Endothelial cell of umbilical vein (primary cell): ENCODE measurements around the gene TEX19. TPM values are rescaled to one million over a fixed set of nuclear protein-coding genes. Genes with fewer than 3 reads are reported as not detected.

Experiments
- BruUV-seq: library from RNA; stranded (reverse); fragments of 400-500 nt; replicated peaks from 2 replicates; lab custom pipeline; 2021; lab: Mats Ljungman, UMichigan
- CTCF ChIA-PET: fragments of 300-600, 350-600 bp; sonication (Branson Sonifier 250); formaldehyde crosslinking; loops from one replicate; lab custom pipeline; 2021; ENCODE audit warnings: antibody characterized with exemption, inconsistent platforms; lab: Charles Lee
- POLR2A ChIA-PET: fragments of 300-600, 350-600 bp; sonication (Branson Sonifier 250); formaldehyde crosslinking; loops from one replicate; lab custom pipeline; 2021; ENCODE audit warnings: antibody characterized with exemption, inconsistent platforms; lab: Charles Lee
- DNase-seq: peaks from one replicate; pipeline ENCODE4 v3.0.0-alpha.2; 2011; ENCODE audit warnings: low read depth, low spot score
- FAIRE-seq: peaks from 2 replicates; lab custom pipeline; 2011; peaks lifted over from hg19 to GRCh38; lab: Jason Lieb, UNC
- H2AFZ ChIP-seq: 2 replicates; pipeline ENCODE4 v1.6.0; 2012; ENCODE audit warnings: low read depth, low read length, control low read depth, inconsistent platforms
- H3K27ac ChIP-seq: 2 replicates; pipeline ENCODE4 v1.5.1; 2011; ENCODE audit warnings: low read depth, mild to moderate bottlenecking, control low read depth, low read length, moderate library complexity; ENCODE audit not compliant: insufficient read depth
- H3K27me3 ChIP-seq, 2 experiments: 2 replicates each; pipeline versions ENCODE4 v1.6.0 to v1.6.1; 2011; ENCODE audit warnings: low read length in 2 of 2, mixed read lengths in 1 of 2; ENCODE audit not compliant: control insufficient read depth in 2 of 2, insufficient read depth in 2 of 2
- H3K36me3 ChIP-seq, 2 experiments: 2 replicates in 1 of 2; 3 replicates in 1 of 2; pipeline ENCODE4 v1.5.1; 2011; ENCODE audit warnings: low read length in 2 of 2, mild to moderate bottlenecking in 1 of 2, moderate library complexity in 1 of 2; ENCODE audit not compliant: control insufficient read depth in 2 of 2, insufficient read depth in 2 of 2; ENCODE audit errors: extremely low read depth in 1 of 2
- H3K4me1 ChIP-seq: 3 replicates; pipeline ENCODE4 v1.5.1; 2011; ENCODE audit warnings: mild to moderate bottlenecking, low read length; ENCODE audit not compliant: control insufficient read depth, insufficient read depth; ENCODE audit errors: extremely low read depth
- H3K4me2 ChIP-seq: 2 replicates; pipeline ENCODE4 v1.6.1; 2011; ENCODE audit warnings: low read length, control low read depth, mixed read lengths; ENCODE audit not compliant: insufficient read depth
- H3K4me3 ChIP-seq, 3 experiments: fragments of 200-600 bp in 1 of 3; sonication (generic), shearing (Covaris generic) in 1 of 3; replicated peaks in 1 of 3; 2 replicates each; pipeline ENCODE4 v1.5.1; 2011 to 2016; ENCODE audit warnings: control low read depth in 3 of 3, low read length in 3 of 3, mild to moderate bottlenecking in 2 of 3, inconsistent platforms in 1 of 3, low read depth in 1 of 3, moderate library complexity in 1 of 3; ENCODE audit not compliant: insufficient read depth in 1 of 3
- H3K79me2 ChIP-seq: 2 replicates; pipeline ENCODE4 v1.6.0; 2012; ENCODE audit warnings: low read length, inconsistent platforms; ENCODE audit not compliant: control insufficient read depth, insufficient read depth
- H3K9ac ChIP-seq: replicated peaks from 2 replicates; pipeline ENCODE3; 2011; ENCODE audit warnings: low read length, control low read depth; ENCODE audit not compliant: insufficient read depth; ENCODE audit errors: extremely low read depth
- H3K9me1 ChIP-seq: replicated peaks from 3 replicates; pipeline ENCODE4 v1.6.0; 2011; ENCODE audit warnings: mild to moderate bottlenecking, low read length; ENCODE audit not compliant: control insufficient read depth, insufficient read depth; ENCODE audit errors: extremely low read depth
- H3K9me3 ChIP-seq: replicated peaks from 2 replicates; pipeline ENCODE4 v1.5.1; 2012; ENCODE audit warnings: low read length, inconsistent platforms; ENCODE audit not compliant: control insufficient read depth, insufficient read depth
- H4K20me1 ChIP-seq: replicated peaks from 2 replicates; pipeline ENCODE3; 2011; ENCODE audit warnings: mild to moderate bottlenecking, low read length; ENCODE audit not compliant: control insufficient read depth, insufficient read depth; ENCODE audit errors: extremely low read depth
- CTCF ChIP-seq, 2 donors: IDR thresholded peaks; 1 replicate in 1 of 2; 2 replicates in 1 of 2; pipeline ENCODE4 v1.5.1; 2011; ENCODE audit warnings: low read length in 2 of 2, mild to moderate bottlenecking in 2 of 2, moderate library complexity in 2 of 2, control low read depth in 1 of 2, inconsistent platforms in 1 of 2, low read depth in 1 of 2; ENCODE audit not compliant: insufficient read depth in 1 of 2; ENCODE audit errors: extremely low read depth in 1 of 2
- EZH2 ChIP-seq: IDR thresholded peaks from 2 replicates; pipeline ENCODE4 v1.6.1; 2012; ENCODE audit warnings: borderline replicate concordance, low read depth, mild to moderate bottlenecking, moderate library complexity, low read length, inconsistent platforms; ENCODE audit not compliant: severe bottlenecking
- FOS ChIP-seq: IDR thresholded peaks from 2 replicates; pipeline ENCODE4 v1.6.1; 2011; ENCODE audit warnings: mild to moderate bottlenecking, low read length, moderate library complexity, borderline replicate concordance; ENCODE audit not compliant: insufficient read depth
- GATA2 ChIP-seq: IDR thresholded peaks from 2 replicates; pipeline ENCODE4 v1.7.0; 2011; ENCODE audit warnings: low read depth, mild to moderate bottlenecking, moderate library complexity, mixed read lengths, low read length; ENCODE audit not compliant: insufficient read length, insufficient read depth
- JUN ChIP-seq: IDR thresholded peaks from 2 replicates; pipeline ENCODE4 v1.6.1; 2011; ENCODE audit warnings: borderline replicate concordance, low read depth; ENCODE audit not compliant: insufficient read length, insufficient read depth
- MYC ChIP-seq: IDR thresholded peaks from one replicate; pipeline ENCODE4 v1.6.1; 2011; ENCODE audit warnings: mild to moderate bottlenecking, low read depth, low read length
- POLR2A ChIP-seq: IDR thresholded peaks from 2 replicates; pipeline ENCODE4 v1.6.1; 2012; ENCODE audit warnings: low read depth, mild to moderate bottlenecking, control low read depth, low read length
- POLR2AphosphoS5 ChIP-seq: IDR thresholded peaks from 2 replicates; pipeline ENCODE4 v1.6.1; 2012; ENCODE audit warnings: low read depth, mild to moderate bottlenecking, control low read depth, low read length, moderate library complexity; ENCODE audit not compliant: insufficient read depth
- dilution Hi-C: fragments of 300-500 bp; cut with MboI; formaldehyde crosslinking; loops from one replicate; pipeline ENCODE4 v1.15.0; 2019; ENCODE audit warnings: low sequenced_read_pairs; ENCODE audit not compliant: extremely low pct_ligation_motif_present
- intact Hi-C: fragments of 100-400 bp; cut with micrococcal nuclease; formaldehyde crosslinking; loops from one replicate; pipeline ENCODE4 v1.10.0; 2022
- polyA plus RNA-seq, 4 experiments: library from polyadenylated mRNA; depleted of rRNA in 3 of 4; stranded (reverse) in 3 of 4; unstranded in 1 of 4; fragments of >200 nt; gene quantifications; 2 replicates each; pipeline versions ENCODE4 v1.2.1 to v1.2.3, GENCODE V29; 2011 to 2012; ENCODE audit warnings: missing spikeins in 1 of 4
- total RNA-seq: library from RNA; stranded (reverse); gene quantifications from 2 replicates; pipeline ENCODE4 v1.2.3, GENCODE V29; 2021
- TF ChIP-seq, protein P1 (sequence below): IDR thresholded peaks from 2 replicates; pipeline ENCODE4 v1.6.1; 2011; ENCODE audit not compliant: insufficient read depth, insufficient read length

TEX19 gene
- total and polyA plus RNA-seq, 2 donors (not counting 3 experiments of a cell fraction or from before 2014, with no cell fraction given) = 0.06 TPM; not detected in 1

DNA sequence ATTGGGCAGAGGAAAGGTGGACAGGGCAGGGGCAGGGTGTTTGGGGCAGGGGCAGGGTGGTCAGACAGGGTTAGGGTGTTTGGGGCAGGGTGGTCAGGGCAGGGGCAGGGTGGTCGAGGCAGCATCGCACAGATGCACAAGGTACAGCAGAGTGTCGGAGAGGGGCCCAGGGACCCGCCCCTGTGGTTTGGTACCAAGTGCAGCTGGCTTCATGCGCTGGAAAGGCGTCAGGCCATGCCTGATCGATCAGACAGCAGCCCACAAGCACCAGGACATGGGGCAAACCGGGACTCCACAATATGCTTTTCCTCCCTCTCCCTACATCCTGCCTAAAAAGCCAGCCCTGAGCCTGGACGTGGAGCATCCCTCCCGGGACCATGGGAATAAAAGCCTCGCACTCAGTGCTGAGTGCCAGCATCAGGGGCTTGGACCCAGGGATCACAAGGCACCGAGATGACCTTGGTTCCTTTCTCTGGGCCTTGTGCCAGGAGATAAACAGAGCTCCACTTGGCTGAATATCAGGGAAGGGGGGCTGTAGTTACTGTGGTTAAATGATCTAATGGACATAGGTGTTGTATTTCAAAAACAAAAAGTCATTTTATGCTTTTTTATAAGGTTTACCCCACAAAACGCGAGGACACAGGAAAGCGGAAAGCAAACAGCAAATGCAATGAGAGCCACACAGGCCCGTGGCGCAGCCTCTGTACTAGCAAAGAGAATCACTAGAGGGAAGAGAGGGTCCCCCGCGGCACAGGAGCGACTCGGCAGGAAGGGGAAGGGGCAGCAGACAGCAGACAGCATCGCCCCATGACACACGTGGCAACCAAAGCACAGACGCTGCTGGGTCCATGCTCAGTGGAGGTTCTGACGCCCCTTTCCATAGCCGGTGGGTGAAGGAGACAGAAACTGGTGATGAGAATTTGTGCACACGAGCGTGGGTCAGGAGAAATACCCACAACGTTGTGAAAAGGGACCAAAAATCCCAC lies 53.8 kb downstream of the TEX19 start:
- no peaks in the 10 kb centered on the region for H3K9me3 ChIP-seq
- CTCF ChIA-PET = interaction anchor here (1.4 kb wide), 1 partner anchor 112 kb away, joined by 3 read pairs; no protein-coding TSS in a partner anchor
- H3K4me2 ChIP-seq = no peak overlapping the region
- no peak for FAIRE-seq
- no peaks in the 10 kb centered on the region for H4K20me1 ChIP-seq
- H3K9me1 ChIP-seq = no peaks in the 10 kb centered on the region
- H3K79me2 ChIP-seq = no peaks in the 10 kb centered on the region
- H3K9ac ChIP-seq = no peak overlapping the region
- no peak for TF ChIP-seq CTCF (IDR thresholded peaks at IDR 0.05; ENCODE audit: extremely low read depth in 1 of 2, insufficient read depth in 1 of 2, low read depth in 1 of 2, low read length in 2 of 2)
- TF ChIP-seq GATA2 = no peak
- TF ChIP-seq EZH2 = no peak
- no peak for TF ChIP-seq JUN
- no peak for TF ChIP-seq POLR2AphosphoS5
- TF ChIP-seq FOS = no peak
- TF ChIP-seq MYC = no peak
- no peak for TF ChIP-seq POLR2A
- TF ChIP-seq, protein P1, sequence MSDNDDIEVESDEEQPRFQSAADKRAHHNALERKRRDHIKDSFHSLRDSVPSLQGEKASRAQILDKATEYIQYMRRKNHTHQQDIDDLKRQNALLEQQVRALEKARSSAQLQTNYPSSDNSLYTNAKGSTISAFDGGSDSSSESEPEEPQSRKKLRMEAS = no peak
- H3K27ac ChIP-seq = no peak overlapping the region
- DNase-seq = no peak
- intact Hi-C loops (loop anchor here (10.0 kb wide), 2 partner anchors 168 to 378 kb away; partner anchors contain the start of genes DCXR and RAC3), dilution Hi-C loops (no loop called here)
- H2AFZ ChIP-seq = no peak overlapping the region
- no peaks in the 10 kb centered on the region for H3K27me3 ChIP-seq
- POLR2A ChIA-PET = no interaction called here
- no peak overlapping the region for H3K4me3 ChIP-seq
- H3K4me1 ChIP-seq = peaks cover 2% of the 10 kb centered on the region
- no peaks in the 10 kb centered on the region for H3K36me3 ChIP-seq
- BruUV-seq = no TSS peak

Other genes starting within 250 kb of the TEX19 start
- gene CCDC57, start 146.4 kb upstream of the TEX19 start, total RNA-seq = 31.6 and 40.9 TPM in 2 replicates
- gene CCDC57, start 146.4 kb upstream of the TEX19 start, polyA plus RNA-seq = 18.6 and 19.7 TPM in 2 replicates
- gene SLC16A3, start 130.2 kb upstream of the TEX19 start, total RNA-seq = 171 and 229 TPM in 2 replicates
- 95.9 and 140 TPM in 2 replicates for gene SLC16A3, start 130.2 kb upstream of the TEX19 start, polyA plus RNA-seq
- 143 and 155 TPM in 2 replicates for gene CSNK1D, start 85.5 kb upstream of the TEX19 start, total RNA-seq
- 123 and 127 TPM in 2 replicates for gene CSNK1D, start 85.5 kb upstream of the TEX19 start, polyA plus RNA-seq
- not detected in 2 replicates for gene CD7, start 41.6 kb upstream of the TEX19 start, total RNA-seq
- not detected in 2 replicates for gene CD7, start 41.6 kb upstream of the TEX19 start, polyA plus RNA-seq
- 0.46 and 1.9 TPM in 2 replicates for gene SECTM1, start 25.5 kb upstream of the TEX19 start, total RNA-seq
- 1.3 and 2.3 TPM in 2 replicates for gene SECTM1, start 25.5 kb upstream of the TEX19 start, polyA plus RNA-seq
- not detected in 2 replicates for gene UTS2R, start 12.5 kb downstream of the TEX19 start, total RNA-seq
- not detected in 2 replicates for gene UTS2R, start 12.5 kb downstream of the TEX19 start, polyA plus RNA-seq
- gene HEXD, start 59.1 kb downstream of the TEX19 start, total RNA-seq = 12.8 and 12.9 TPM in 2 replicates
- gene HEXD, start 59.1 kb downstream of the TEX19 start, polyA plus RNA-seq = 18.6 and 23.4 TPM in 2 replicates
- 34.8 and 37.1 TPM in 2 replicates for gene OGFOD3, start 59.3 kb downstream of the TEX19 start, total RNA-seq
- 31.7 and 34.7 TPM in 2 replicates for gene OGFOD3, start 59.3 kb downstream of the TEX19 start, polyA plus RNA-seq
- 60.6 and 71.8 TPM in 2 replicates for gene CYBC1, start 91.5 kb downstream of the TEX19 start, total RNA-seq
- 81.5 and 99.2 TPM in 2 replicates for gene CYBC1, start 91.5 kb downstream of the TEX19 start, polyA plus RNA-seq
- 83.4 and 85.6 TPM in 2 replicates for gene NARF, start 99.5 kb downstream of the TEX19 start, total RNA-seq
- gene NARF, start 99.5 kb downstream of the TEX19 start, polyA plus RNA-seq = 128 and 158 TPM in 2 replicates
- gene FOXK2, start 160.5 kb downstream of the TEX19 start, total RNA-seq = 75.1 and 79.3 TPM in 2 replicates
- gene FOXK2, start 160.5 kb downstream of the TEX19 start, polyA plus RNA-seq = 32.8 and 33.4 TPM in 2 replicates